Astrocyte (in vitro differentiated cells and primary cell): ENCODE data around the gene ZNF414. TPM values are rescaled to one million over a fixed set of nuclear protein-coding genes. Genes with fewer than 3 reads are reported as not detected.

Experiments used
- DNase-seq: peaks from one replicate; pipeline ENCODE4 v3.0.0-alpha.2; 2010; ENCODE audit warnings: low read depth
- FAIRE-seq: peaks from 2 replicates; lab custom pipeline; 2011; peaks lifted over from hg19 to GRCh38; lab: Jason Lieb, UNC
- H2AFZ ChIP-seq: 2 replicates; pipeline ENCODE4 v1.6.0; 2012; ENCODE audit warnings: low read depth, low read length, inconsistent platforms
- H3K27ac ChIP-seq: 2 replicates; pipeline ENCODE4 v1.5.1; 2011; ENCODE audit warnings: low read depth, low read length, inconsistent platforms
- H3K27me3 ChIP-seq: 2 replicates; pipeline ENCODE4 v1.6.0; 2011; ENCODE audit warnings: low read length, inconsistent platforms; ENCODE audit not compliant: insufficient read depth
- H3K36me3 ChIP-seq: 2 replicates; pipeline ENCODE4 v1.5.1; 2011; ENCODE audit warnings: low read length, inconsistent platforms; ENCODE audit not compliant: insufficient read depth
- H3K4me1 ChIP-seq: 2 replicates; pipeline ENCODE4 v1.5.1; 2011; ENCODE audit warnings: low read length, inconsistent platforms; ENCODE audit not compliant: insufficient read depth
- H3K4me2 ChIP-seq: 2 replicates; pipeline ENCODE4 v1.6.0; 2012; ENCODE audit warnings: low read length, inconsistent platforms
- H3K4me3 ChIP-seq: 2 replicates; pipeline ENCODE4 v1.5.1; 2011; ENCODE audit warnings: low read depth, mild to moderate bottlenecking, low read length, inconsistent platforms; ENCODE audit not compliant: insufficient read depth
- H3K79me2 ChIP-seq: 2 replicates; pipeline ENCODE4 v1.6.0; 2012; ENCODE audit warnings: mild to moderate bottlenecking, low read length, inconsistent platforms; ENCODE audit not compliant: insufficient read depth
- H3K9ac ChIP-seq: 2 replicates; pipeline ENCODE4 v1.6.0; 2012; ENCODE audit warnings: mild to moderate bottlenecking, low read length, inconsistent platforms
- H3K9me3 ChIP-seq: 2 replicates; pipeline ENCODE4 v1.5.1; 2012; ENCODE audit warnings: low read depth, mild to moderate bottlenecking, low read length, inconsistent platforms; ENCODE audit not compliant: insufficient read depth
- H4K20me1 ChIP-seq: 2 replicates; pipeline ENCODE4 v1.6.0; 2012; ENCODE audit warnings: low read length, inconsistent platforms; ENCODE audit not compliant: insufficient read depth
- H3K27ac Mint-ChIP-seq: one replicate; pipeline ENCODE4 v1.8.0; 2021; ENCODE audit warnings: mild to moderate bottlenecking, mixed read lengths; ENCODE audit not compliant: unreplicated experiment
- H3K27me3 Mint-ChIP-seq: one replicate; pipeline ENCODE4 v1.8.0; 2021; ENCODE audit warnings: low read depth, mixed read lengths; ENCODE audit not compliant: unreplicated experiment
- H3K36me3 Mint-ChIP-seq: one replicate; pipeline ENCODE4 v1.8.0; 2021; ENCODE audit warnings: low read depth, mixed read lengths; ENCODE audit not compliant: unreplicated experiment
- H3K4me1 Mint-ChIP-seq: one replicate; pipeline ENCODE4 v1.8.0; 2021; ENCODE audit warnings: low read depth, mixed read lengths; ENCODE audit not compliant: unreplicated experiment
- H3K4me3 Mint-ChIP-seq: one replicate; pipeline ENCODE4 v1.8.0; 2021; ENCODE audit warnings: mild to moderate bottlenecking, moderate library complexity, mixed read lengths; ENCODE audit not compliant: unreplicated experiment
- H3K9me3 Mint-ChIP-seq: one replicate; pipeline ENCODE4 v1.8.0; 2021; ENCODE audit warnings: mild to moderate bottlenecking, mixed read lengths; ENCODE audit not compliant: unreplicated experiment
- EZH2 ChIP-seq: IDR thresholded peaks from 2 replicates; pipeline ENCODE4 v1.6.1; 2012; ENCODE audit warnings: mild to moderate bottlenecking, low read length, inconsistent platforms; ENCODE audit not compliant: insufficient read depth
- total RNA-seq: library from RNA; stranded (reverse); gene quantifications from 2 replicates; pipeline ENCODE4 v1.2.1, GENCODE V29; 2021
- TF ChIP-seq, protein P1 (sequence below): IDR thresholded peaks from 2 replicates; pipeline ENCODE4 v1.5.1; 2011; ENCODE audit warnings: low read depth, mild to moderate bottlenecking, inconsistent platforms, low read length, moderate library complexity; ENCODE audit not compliant: insufficient read depth

ZNF414 gene
- total RNA-seq, 1 donor from 2014 or later: 17.2 TPM

- FAIRE-seq: no peak
- Mint-ChIP-seq H3K4me1 (peaks cover 7% of the 10 kb centered on the region), H3K4me3 (no peak overlapping the region), H3K9me3 (no peaks in the 10 kb centered on the region), H3K36me3 (peaks cover 27% of the 10 kb centered on the region), H3K27me3 (no peaks in the 10 kb centered on the region), H3K27ac (no peak overlapping the region)
- H3K36me3 ChIP-seq: peaks cover 33% of the 10 kb centered on the region
- no peak overlapping the region for H3K27ac ChIP-seq
- no peak for DNase-seq
- peaks cover 83% of the 10 kb centered on the region for H4K20me1 ChIP-seq
- no peaks in the 10 kb centered on the region for H3K9me3 ChIP-seq
- no peak for TF ChIP-seq EZH2
- TF ChIP-seq, protein P1, sequence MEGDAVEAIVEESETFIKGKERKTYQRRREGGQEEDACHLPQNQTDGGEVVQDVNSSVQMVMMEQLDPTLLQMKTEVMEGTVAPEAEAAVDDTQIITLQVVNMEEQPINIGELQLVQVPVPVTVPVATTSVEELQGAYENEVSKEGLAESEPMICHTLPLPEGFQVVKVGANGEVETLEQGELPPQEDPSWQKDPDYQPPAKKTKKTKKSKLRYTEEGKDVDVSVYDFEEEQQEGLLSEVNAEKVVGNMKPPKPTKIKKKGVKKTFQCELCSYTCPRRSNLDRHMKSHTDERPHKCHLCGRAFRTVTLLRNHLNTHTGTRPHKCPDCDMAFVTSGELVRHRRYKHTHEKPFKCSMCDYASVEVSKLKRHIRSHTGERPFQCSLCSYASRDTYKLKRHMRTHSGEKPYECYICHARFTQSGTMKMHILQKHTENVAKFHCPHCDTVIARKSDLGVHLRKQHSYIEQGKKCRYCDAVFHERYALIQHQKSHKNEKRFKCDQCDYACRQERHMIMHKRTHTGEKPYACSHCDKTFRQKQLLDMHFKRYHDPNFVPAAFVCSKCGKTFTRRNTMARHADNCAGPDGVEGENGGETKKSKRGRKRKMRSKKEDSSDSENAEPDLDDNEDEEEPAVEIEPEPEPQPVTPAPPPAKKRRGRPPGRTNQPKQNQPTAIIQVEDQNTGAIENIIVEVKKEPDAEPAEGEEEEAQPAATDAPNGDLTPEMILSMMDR: no peak
- H3K9ac ChIP-seq: no peak overlapping the region
- H2AFZ ChIP-seq: no peak overlapping the region
- no peak overlapping the region for H3K4me3 ChIP-seq
- H3K27me3 ChIP-seq: no peaks in the 10 kb centered on the region
- no peak overlapping the region for H3K4me2 ChIP-seq
- no peaks in the 10 kb centered on the region for H3K4me1 ChIP-seq
- peaks cover 49% of the 10 kb centered on the region for H3K79me2 ChIP-seq
Observed at GRCh38 chr19:8485561-8486371, 28.2 kb downstream of the ZNF414 start.

GRCh38 chr19:8484331-8484894 lies 29.6 kb downstream of the ZNF414 start:
- no peak for TF ChIP-seq EZH2
- TF ChIP-seq, protein P1: no peak
- Mint-ChIP-seq H3K27ac (no peak overlapping the region), H3K9me3 (no peaks in the 10 kb centered on the region), H3K27me3 (no peaks in the 10 kb centered on the region), H3K36me3 (peaks cover 27% of the 10 kb centered on the region), H3K4me3 (no peak overlapping the region), H3K4me1 (peaks cover 7% of the 10 kb centered on the region)
- H3K9ac ChIP-seq: no peak overlapping the region
- no peak overlapping the region for H3K4me2 ChIP-seq
- H3K27me3 ChIP-seq: no peaks in the 10 kb centered on the region
- H3K79me2 ChIP-seq: peaks cover 59% of the 10 kb centered on the region
- DNase-seq (no peak), FAIRE-seq (no peak)
- H3K4me1 ChIP-seq: no peaks in the 10 kb centered on the region
- H4K20me1 ChIP-seq: peaks cover 90% of the 10 kb centered on the region
- H3K9me3 ChIP-seq: no peaks in the 10 kb centered on the region
- no peak overlapping the region for H3K4me3 ChIP-seq
- no peak overlapping the region for H3K27ac ChIP-seq
- H3K36me3 ChIP-seq: peaks cover 33% of the 10 kb centered on the region
- no peak overlapping the region for H2AFZ ChIP-seq

- Histone ChIP-seq H3K9ac (no peak overlapping the region), H3K79me2 (peaks cover 71% of the 10 kb centered on the region), H4K20me1 (peaks cover 94% of the 10 kb centered on the region), H3K27me3 (no peaks in the 10 kb centered on the region), H3K4me2 (no peak overlapping the region), H3K36me3 (peaks cover 33% of the 10 kb centered on the region), H2AFZ (no peak overlapping the region), H3K4me1 (no peaks in the 10 kb centered on the region), H3K27ac (no peak overlapping the region), H3K9me3 (no peaks in the 10 kb centered on the region), H3K4me3 (no peak overlapping the region)
- TF ChIP-seq EZH2: no peak
- TF ChIP-seq, protein P1: no peak
- H3K9me3 Mint-ChIP-seq: no peaks in the 10 kb centered on the region
- H3K36me3 Mint-ChIP-seq: peaks cover 26% of the 10 kb centered on the region
- no peak for FAIRE-seq
- no peaks in the 10 kb centered on the region for H3K27me3 Mint-ChIP-seq
- H3K4me1 Mint-ChIP-seq: peaks cover 12% of the 10 kb centered on the region
- H3K27ac Mint-ChIP-seq: no peak overlapping the region
- no peak overlapping the region for H3K4me3 Mint-ChIP-seq
- DNase-seq: no peak
Observed at GRCh38 chr19:8483165-8483564, 30.8 kb downstream of the ZNF414 start.
